A549 treated with Hydrocortisone at 1 μM for 4 hours (cell line): ENCODE data around the gene PCDH17. TPM values are rescaled to one million over a fixed set of nuclear protein-coding genes. Genes with fewer than 3 reads are reported as not detected.

ENCODE experiments used
- total RNA-seq: library from RNA; stranded (reverse); fragments of 200-300 nt; extraction: Qiagen RNA extraction; gene quantifications from 5 replicates; pipeline ENCODE4 v1.2.3, GENCODE V29; 2022

PCDH17 gene
- 0.02 to 0.12 TPM in 2 of 5 replicates, not detected in the others for total RNA-seq

GRCh38 chr13:57631596-57632275 lies at the start of gene PCDH17:
Gene PCDH17, plus strand, starts transcription at chr13:57631744. Its CDS starts 803 bp downstream, at chr13:57632547.

